Stimulated activated CD8-positive, alpha-beta memory T cell treated with anti-CD3 and anti-CD28 coated beads, Interleukin-2, amount 100 ng/mL, for 48 hours (primary cell): Measurements from ENCODE around the gene DBH.

Experiments
- DNase-seq, 2 donors: peaks; one replicate each; pipeline ENCODE4 v3.0.0-alpha.2; 2020; ENCODE audit warnings: low read depth in 2 of 2

DBH gene

GRCh38 chr9:133635533-133636531, at the start of gene DBH:
TSS of gene DBH (plus strand) at chr9:133636363. CDS start at chr9:133636372, 9 bp downstream.
- no peak for DNase-seq

GRCh38 chr9:133587051-133587450, 49.1 kb upstream of the DBH start:
- DNase-seq, result no peak

GRCh38 chr9:133587466-133587865, 48.7 kb upstream of the DBH start:
- DNase-seq, result no peak

GRCh38 chr9:133589454-133590227, 46.5 kb upstream of the DBH start:
- peak; percentile 36 to 40 for DNase-seq

- no peak for DNase-seq
Observed at GRCh38 chr9:133590231-133590855, 45.8 kb upstream of the DBH start.

GRCh38 chr9:133591116-133591910, 44.9 kb upstream of the DBH start:
- DNase-seq, result no peak

- no peak for DNase-seq
Observed at GRCh38 chr9:133591985-133592384, 44.2 kb upstream of the DBH start.

GRCh38 chr9:133592731-133593409, 43.3 kb upstream of the DBH start:
- no peak for DNase-seq

GRCh38 chr9:133593587-133594253, 42.4 kb upstream of the DBH start:
- no peak for DNase-seq

- no peak for DNase-seq
Observed at GRCh38 chr9:133594310-133594709, 41.9 kb upstream of the DBH start.

GRCh38 chr9:133595910-133596309, 40.3 kb upstream of the DBH start:
- DNase-seq, result no peak

- DNase-seq, result no peak
Observed at GRCh38 chr9:133597316-133597957, 38.7 kb upstream of the DBH start.

GRCh38 chr9:133598978-133599377, 37.2 kb upstream of the DBH start:
- DNase-seq, result no peak

- no peak for DNase-seq
Observed at GRCh38 chr9:133599470-133600173, 36.5 kb upstream of the DBH start.

GRCh38 chr9:133600739-133601138, 35.4 kb upstream of the DBH start:
- no peak for DNase-seq

- DNase-seq, result no peak
Observed at GRCh38 chr9:133601746-133602145, 34.4 kb upstream of the DBH start.

GRCh38 chr9:133602277-133602676, 33.9 kb upstream of the DBH start:
- no peak for DNase-seq

- DNase-seq, result no peak
Observed at GRCh38 chr9:133603135-133603927, 32.8 kb upstream of the DBH start.
